K562 (cell line): ENCODE measurements around the gene CRTAP. TPM values are rescaled to one million over a fixed set of nuclear protein-coding genes. Genes with fewer than 3 reads are reported as not detected.

Experiments
- ATAC-seq: fragments of 200-7000 bp; cut with Tn5 transposase; 3 replicates; pipeline ENCODE4 v1.9.1; 2020; ENCODE audit warnings: moderate library complexity
- BruUV-seq: library from RNA; stranded (reverse); fragments of 400-500 nt; replicated peaks from 2 replicates; lab custom pipeline; 2021; lab: Mats Ljungman, UMichigan
- CTCF ChIA-PET: fragments of 300-600 bp; formaldehyde crosslinking; extraction: SDS; loops from one replicate; lab custom pipeline; 2021; ENCODE audit warnings: low intra/inter-chr PET ratio; lab: Yijun Ruan, JAX
- POLR2A ChIA-PET: fragments of 300-600, 350-650 bp; sonication (Branson Sonifier 250); formaldehyde crosslinking; extraction: SDS; loops from one replicate; lab custom pipeline; 2021; ENCODE audit warnings: antibody characterized with exemption, inconsistent platforms; lab: Yijun Ruan, JAX
- DNase-seq, 4 experiments: peaks; one replicate each; pipeline versions ENCODE4 v3.0.0 to v3.0.0-alpha.2; 2011 to 2018; ENCODE audit warnings: low spot score in 3 of 4, mixed read lengths in 3 of 4; ENCODE audit errors: extremely low read depth in 1 of 4
- FAIRE-seq: peaks from 2 replicates; lab custom pipeline; 2011; peaks lifted over from hg19 to GRCh38; lab: Jason Lieb, UNC
- H2AFZ ChIP-seq: 2 replicates; pipeline ENCODE4 v1.6.0; 2011; ENCODE audit warnings: low read depth, low read length, control low read depth, inconsistent platforms
- H3K27ac ChIP-seq: fragments of 200-600 bp; 3 replicates; pipeline ENCODE4 v1.8.0; 2011; ENCODE audit warnings: low read depth, mild to moderate bottlenecking, control low read depth, inconsistent platforms, low read length, moderate library complexity, mixed read lengths; ENCODE audit errors: extremely low read depth
- H3K27me3 ChIP-seq, 2 experiments: fragments of 300-600 bp in 1 of 2; 2 replicates in 1 of 2; 3 replicates in 1 of 2; pipeline versions ENCODE4 v1.6.0 to v1.8.0; 2011; ENCODE audit warnings: inconsistent platforms in 2 of 2, low read length in 2 of 2, mild to moderate bottlenecking in 1 of 2, mixed read lengths in 1 of 2, moderate library complexity in 1 of 2; ENCODE audit not compliant: control insufficient read depth in 2 of 2, insufficient read depth in 2 of 2
- H3K36me3 ChIP-seq: fragments of 300-600 bp; 3 replicates; pipeline ENCODE4 v1.8.0; 2011; ENCODE audit warnings: mild to moderate bottlenecking, low read length, inconsistent platforms; ENCODE audit not compliant: control insufficient read depth, insufficient read depth
- H3K4me1 ChIP-seq, 2 experiments: fragments of 200-600 bp in 1 of 2; replicated peaks in 1 of 2; 2 replicates in 1 of 2; 3 replicates in 1 of 2; pipeline versions ENCODE4 v1.5.1 to v1.8.0; 2011; ENCODE audit warnings: inconsistent platforms in 2 of 2, low read length in 2 of 2, mild to moderate bottlenecking in 1 of 2, mixed read lengths in 1 of 2, moderate library complexity in 1 of 2; ENCODE audit not compliant: control insufficient read depth in 2 of 2, insufficient read depth in 2 of 2
- H3K4me2 ChIP-seq: 2 replicates; pipeline ENCODE4 v1.6.1; 2011; ENCODE audit warnings: low read length, control low read depth, inconsistent platforms, mixed read lengths; ENCODE audit not compliant: insufficient read depth
- H3K4me3 ChIP-seq: fragments of 200-600 bp; sonication (generic), shearing (Covaris generic); 2 replicates; pipeline ENCODE4 v1.5.1; 2016; ENCODE audit warnings: control low read depth, inconsistent platforms
- H3K79me2 ChIP-seq: fragments of 200-600 bp; 3 replicates; pipeline ENCODE4 v1.8.0; 2011; ENCODE audit warnings: low read length, inconsistent platforms; ENCODE audit not compliant: control insufficient read depth, insufficient read depth
- H3K9ac ChIP-seq, 2 experiments: 2 replicates each; pipeline versions ENCODE4 v1.6.0 to v1.6.1; 2011; ENCODE audit warnings: low read depth in 2 of 2, low read length in 2 of 2, control low read depth in 1 of 2, inconsistent platforms in 1 of 2, mild to moderate bottlenecking in 1 of 2, mixed read lengths in 1 of 2; ENCODE audit not compliant: insufficient read depth in 1 of 2
- H3K9me1 ChIP-seq: one replicate; pipeline ENCODE4 v1.6.0; 2011; ENCODE audit warnings: inconsistent platforms, mild to moderate bottlenecking, low read length, moderate library complexity; ENCODE audit not compliant: control insufficient read depth, insufficient read depth
- H3K9me3 ChIP-seq: replicated peaks from 2 replicates; pipeline ENCODE4 v1.5.1; 2011; ENCODE audit warnings: low read depth, low read length, inconsistent platforms; ENCODE audit not compliant: control insufficient read depth, insufficient read depth
- H4K20me1 ChIP-seq: replicated peaks from 2 replicates; pipeline ENCODE4 v1.6.1; 2011; ENCODE audit warnings: low read length, inconsistent platforms, mixed read lengths; ENCODE audit not compliant: control insufficient read depth, insufficient read depth
- CXXC5 ChIP-seq: fragments of 250-450 bp; sonication (Bioruptor Pico); IDR thresholded peaks from 2 replicates; pipeline ENCODE4 v1.8.0; 2022; ENCODE audit warnings: inconsistent platforms, mild to moderate bottlenecking, moderate library complexity
- MEF2D ChIP-seq: conservative IDR thresholded peaks from 2 replicates; pipeline ENCODE4 v1.6.1; 2016; ENCODE audit warnings: low read depth, missing genetic modification characterization, missing compliant biosample characterization
- MYC ChIP-seq, 2 experiments: fragments of 250-450 bp in 1 of 2; sonication (Bioruptor Pico) in 1 of 2; IDR thresholded peaks; 2 replicates each; pipeline versions ENCODE4 v1.5.1 to v1.6.1; 2012 to 2021; ENCODE audit warnings: low read depth in 2 of 2, borderline replicate concordance in 1 of 2, improper control_type of control experiment in 1 of 2, low read length in 1 of 2, mild to moderate bottlenecking in 1 of 2, moderate library complexity in 1 of 2
- NFRKB ChIP-seq: fragments of 450-650 bp; IDR thresholded peaks from 2 replicates; pipeline ENCODE4 v1.6.1; 2016; ENCODE audit warnings: low read depth
- SMAD4 ChIP-seq: fragments of 250-450 bp; sonication (Bioruptor Pico); conservative IDR thresholded peaks from 2 replicates; pipeline ENCODE4 v1.8.0; 2021; ENCODE audit warnings: inconsistent platforms, mild to moderate bottlenecking, moderate library complexity
- ZNF384 ChIP-seq: IDR thresholded peaks from 2 replicates; pipeline ENCODE4 v1.6.1; 2012; ENCODE audit warnings: low read depth, low read length, improper control_type of control experiment
- WGBS: fragments of 100-300 bp; shearing (Covaris generic); methylation state at CpG from one replicate; pipeline ENCODE4 v1.1.6; 2016; ENCODE audit warnings: low coverage, mixed read lengths; ENCODE audit not compliant: insufficient coverage; ENCODE audit errors: missing lambda C conversion rate; 5-methylcytosine and 5-hydroxymethylcytosine counted together
- in situ Hi-C: fragments of 300-500 bp; cut with MboI; formaldehyde crosslinking; loops from 4 replicates; pipeline ENCODE4 v1.15.0; 2018; ENCODE audit warnings: inconsistent platforms, mixed read lengths
- intact Hi-C: fragments of 100-400 bp; cut with micrococcal nuclease; formaldehyde crosslinking; loops from 2 replicates; pipeline ENCODE4 v1.14.2; 2022
- polyA plus RNA-seq, 8 experiments: library from polyadenylated mRNA; depleted of rRNA in 4 of 8; stranded (reverse) in 5 of 8; unstranded in 3 of 8; fragments of >200 nt; fragmentation: Nextera tagmentation in 2 of 8; fragmentation: Illumina TruSeq in 1 of 8; extraction: Ambion mirVana in 2 of 8; extraction: Trizol in 1 of 8; gene quantifications; 2 replicates each; pipeline versions ENCODE4 v1.2.1 to v1.2.3, GENCODE V29; 2011 to 2014; ENCODE audit warnings: inconsistent platforms in 1 of 8, missing spikeins in 1 of 8
- total RNA-seq, 7 experiments: library from RNA; depleted of rRNA in 6 of 7; stranded (reverse); fragments of >200 nt in 6 of 7; fragmentation: Illumina TruSeq in 2 of 7; extraction: Trizol in 2 of 7; gene quantifications; 2 replicates each; pipeline versions ENCODE4 v1.2.1 to v1.2.3, GENCODE V29; 2011 to 2021; ENCODE audit warnings: low replicate concordance in 1 of 7
- TF ChIP-seq, protein P1 (sequence below): sonication (generic); formaldehyde crosslinking; IDR thresholded peaks from 2 replicates; pipeline ENCODE4 v1.8.0; 2022; ENCODE audit warnings: mild to moderate bottlenecking, low read depth, missing genetic modification reagents
- TF ChIP-seq, protein P2 (sequence below): sonication (generic); formaldehyde crosslinking; IDR thresholded peaks from 2 replicates; pipeline ENCODE4 v1.4.0; 2020; ENCODE audit warnings: mild to moderate bottlenecking, missing genetic modification reagents
- TF ChIP-seq, protein P3 (sequence below): IDR thresholded peaks from 2 replicates; pipeline ENCODE4 v1.6.1; 2012; ENCODE audit warnings: low read depth, low read length, improper control_type of control experiment, borderline replicate concordance

The CRTAP gene
- total and polyA plus RNA-seq, 9 of the 15 experiments (the other 6 are each of a cell fraction or from before 2014, with no cell fraction given) = 10.0 to 121 (median 53.0) TPM

DNA sequence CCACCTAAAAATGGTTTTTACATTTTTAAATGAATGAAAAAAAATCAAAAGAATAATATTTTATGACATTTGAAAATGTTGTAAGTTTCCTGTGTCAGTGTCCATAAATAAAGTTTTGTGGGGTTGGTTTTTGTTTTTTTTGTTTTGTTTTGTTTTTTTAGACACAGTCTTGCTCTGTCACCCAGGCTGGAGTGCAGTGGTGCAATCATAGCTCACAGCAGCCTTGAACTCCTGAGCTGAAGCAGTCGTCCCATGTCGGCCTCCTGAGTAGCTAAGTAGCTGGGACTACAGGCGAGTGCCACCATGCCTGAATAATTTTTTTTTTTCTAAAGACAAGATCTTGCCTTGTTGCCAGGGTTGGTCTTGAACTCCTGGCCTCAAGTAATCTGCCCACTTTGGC, 14.1 kb upstream of the CRTAP start:
- POLR2A ChIA-PET = interaction anchor here (1.0 to 1.4 kb wide), 2 partner anchors 8 to 9 kb away, joined by 3 to 4 read pairs; no protein-coding TSS in a partner anchor
- FAIRE-seq (peak; percentile 52), ATAC-seq (no peak), DNase-seq (peak in 1 of 4 experiments; percentile 31)
- H3K9me3 ChIP-seq = no peaks in the 10 kb centered on the region
- no peaks in the 10 kb centered on the region for H3K36me3 ChIP-seq
- H3K9ac ChIP-seq = peak overlapping the region in 1 of 2 experiments; percentile 24; a peak in 1 of 4 replicates
- H3K27me3 ChIP-seq = no peaks in the 10 kb centered on the region
- BruUV-seq = no TSS peak
- WGBS = 58% methylated on average over 3 of the region's 3 CpGs
- H3K9me1 ChIP-seq = no peaks in the 10 kb centered on the region
- intact Hi-C loops = no loop called here
- in situ Hi-C loops = no loop called here
- peaks cover 19 to 24% of the 10 kb centered on the region in 2 experiments; a peak in 4 of 5 replicates for H3K4me1 ChIP-seq
- H3K4me3 ChIP-seq = no peak overlapping the region
- peaks cover 4% of the 10 kb centered on the region; the same call in 1 of the 2 replicates for H4K20me1 ChIP-seq
- CTCF ChIA-PET = no interaction called here
- peak overlapping the region; percentile 77 for H2AFZ ChIP-seq
- peaks cover 20% of the 10 kb centered on the region for H3K79me2 ChIP-seq
- H3K27ac ChIP-seq = peak overlapping the region; percentile 20; the same call in 1 of the 3 replicates
- H3K4me2 ChIP-seq = no peak overlapping the region
- TF ChIP-seq NFRKB = no peak
- TF ChIP-seq MYC (IDR thresholded peaks at IDR 0.05; ENCODE audit: low read depth, low read length) = no peak
- no peak for TF ChIP-seq MYC (CRISPR knock-in tag; IDR thresholded peaks at IDR 0.05; ENCODE audit: borderline replicate concordance, low read depth)
- TF ChIP-seq MEF2D = no peak
- TF ChIP-seq CXXC5 (CRISPR knock-in tag) = no peak; the same call in 1 of the 2 replicates
- peak; percentile 50; the same call in 1 of the 2 replicates for TF ChIP-seq SMAD4 (CRISPR knock-in tag)
- TF ChIP-seq, protein P1, sequence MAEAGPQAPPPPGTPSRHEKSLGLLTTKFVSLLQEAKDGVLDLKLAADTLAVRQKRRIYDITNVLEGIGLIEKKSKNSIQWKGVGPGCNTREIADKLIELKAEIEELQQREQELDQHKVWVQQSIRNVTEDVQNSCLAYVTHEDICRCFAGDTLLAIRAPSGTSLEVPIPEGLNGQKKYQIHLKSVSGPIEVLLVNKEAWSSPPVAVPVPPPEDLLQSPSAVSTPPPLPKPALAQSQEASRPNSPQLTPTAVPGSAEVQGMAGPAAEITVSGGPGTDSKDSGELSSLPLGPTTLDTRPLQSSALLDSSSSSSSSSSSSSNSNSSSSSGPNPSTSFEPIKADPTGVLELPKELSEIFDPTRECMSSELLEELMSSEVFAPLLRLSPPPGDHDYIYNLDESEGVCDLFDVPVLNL = no peak
- TF ChIP-seq, protein P2, sequence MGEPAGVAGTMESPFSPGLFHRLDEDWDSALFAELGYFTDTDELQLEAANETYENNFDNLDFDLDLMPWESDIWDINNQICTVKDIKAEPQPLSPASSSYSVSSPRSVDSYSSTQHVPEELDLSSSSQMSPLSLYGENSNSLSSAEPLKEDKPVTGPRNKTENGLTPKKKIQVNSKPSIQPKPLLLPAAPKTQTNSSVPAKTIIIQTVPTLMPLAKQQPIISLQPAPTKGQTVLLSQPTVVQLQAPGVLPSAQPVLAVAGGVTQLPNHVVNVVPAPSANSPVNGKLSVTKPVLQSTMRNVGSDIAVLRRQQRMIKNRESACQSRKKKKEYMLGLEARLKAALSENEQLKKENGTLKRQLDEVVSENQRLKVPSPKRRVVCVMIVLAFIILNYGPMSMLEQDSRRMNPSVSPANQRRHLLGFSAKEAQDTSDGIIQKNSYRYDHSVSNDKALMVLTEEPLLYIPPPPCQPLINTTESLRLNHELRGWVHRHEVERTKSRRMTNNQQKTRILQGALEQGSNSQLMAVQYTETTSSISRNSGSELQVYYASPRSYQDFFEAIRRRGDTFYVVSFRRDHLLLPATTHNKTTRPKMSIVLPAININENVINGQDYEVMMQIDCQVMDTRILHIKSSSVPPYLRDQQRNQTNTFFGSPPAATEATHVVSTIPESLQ (CRISPR knock-in tag) = no peak
- peak; percentile 54; the same call in 1 of the 2 replicates for TF ChIP-seq ZNF384
- TF ChIP-seq, protein P3, sequence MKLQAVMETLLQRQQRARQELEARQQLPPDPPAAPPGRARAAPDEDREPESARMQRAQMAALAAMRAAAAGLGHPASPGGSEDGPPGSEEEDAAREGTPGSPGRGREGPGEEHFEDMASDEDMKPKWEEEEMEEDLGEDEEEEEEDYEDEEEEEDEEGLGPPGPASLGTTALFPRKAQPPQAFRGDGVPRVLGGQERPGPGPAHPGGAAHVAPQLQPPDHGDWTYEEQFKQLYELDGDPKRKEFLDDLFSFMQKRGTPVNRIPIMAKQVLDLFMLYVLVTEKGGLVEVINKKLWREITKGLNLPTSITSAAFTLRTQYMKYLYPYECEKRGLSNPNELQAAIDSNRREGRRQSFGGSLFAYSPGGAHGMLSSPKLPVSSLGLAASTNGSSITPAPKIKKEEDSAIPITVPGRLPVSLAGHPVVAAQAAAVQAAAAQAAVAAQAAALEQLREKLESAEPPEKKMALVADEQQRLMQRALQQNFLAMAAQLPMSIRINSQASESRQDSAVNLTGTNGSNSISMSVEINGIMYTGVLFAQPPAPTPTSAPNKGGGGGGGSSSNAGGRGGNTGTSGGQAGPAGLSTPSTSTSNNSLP = no peak
